ENCODE results near the gene UNKL.

Gene UNKL

DNA sequence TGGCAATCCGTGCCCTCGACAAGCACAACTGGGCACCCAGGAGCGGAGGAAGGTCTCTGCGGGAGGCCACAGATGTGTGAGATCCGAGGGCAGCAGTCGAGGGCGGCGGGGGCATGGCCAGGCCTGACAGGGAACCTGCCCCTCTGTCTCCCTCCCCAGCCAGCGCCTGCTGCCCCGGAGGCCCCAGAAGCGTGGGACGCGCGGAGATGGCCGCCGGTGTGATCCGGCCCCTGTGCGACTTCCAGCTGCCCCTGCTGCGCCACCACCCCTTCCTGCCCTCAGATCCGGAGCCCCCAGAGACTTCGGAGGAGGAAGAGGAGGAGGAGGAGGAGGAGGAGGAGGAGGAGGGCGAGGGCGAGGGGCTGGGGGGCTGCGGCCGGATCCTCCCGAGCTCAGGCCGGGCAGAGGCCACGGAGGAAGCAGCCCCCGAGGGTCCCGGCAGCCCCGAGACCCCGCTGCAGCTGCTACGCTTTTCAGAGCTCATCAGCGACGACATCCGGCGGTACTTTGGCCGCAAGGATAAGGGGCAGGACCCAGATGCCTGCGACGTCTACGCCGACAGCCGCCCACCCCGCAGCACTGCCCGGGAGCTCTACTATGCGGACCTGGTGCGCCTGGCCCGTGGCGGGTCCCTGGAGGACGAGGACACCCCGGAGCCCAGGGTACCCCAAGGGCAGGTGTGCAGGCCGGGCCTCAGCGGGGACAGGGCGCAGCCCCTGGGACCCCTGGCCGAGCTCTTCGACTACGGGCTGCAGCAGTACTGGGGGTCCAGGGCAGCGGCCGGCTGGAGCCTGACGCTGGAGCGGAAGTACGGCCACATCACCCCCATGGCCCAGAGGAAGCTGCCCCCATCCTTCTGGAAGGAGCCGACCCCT lies 18.1 kb upstream of the UNKL start:
- DNase-seq (ENCODE audit: low spot score) = no peak
- no peak for FAIRE-seq

DNA sequence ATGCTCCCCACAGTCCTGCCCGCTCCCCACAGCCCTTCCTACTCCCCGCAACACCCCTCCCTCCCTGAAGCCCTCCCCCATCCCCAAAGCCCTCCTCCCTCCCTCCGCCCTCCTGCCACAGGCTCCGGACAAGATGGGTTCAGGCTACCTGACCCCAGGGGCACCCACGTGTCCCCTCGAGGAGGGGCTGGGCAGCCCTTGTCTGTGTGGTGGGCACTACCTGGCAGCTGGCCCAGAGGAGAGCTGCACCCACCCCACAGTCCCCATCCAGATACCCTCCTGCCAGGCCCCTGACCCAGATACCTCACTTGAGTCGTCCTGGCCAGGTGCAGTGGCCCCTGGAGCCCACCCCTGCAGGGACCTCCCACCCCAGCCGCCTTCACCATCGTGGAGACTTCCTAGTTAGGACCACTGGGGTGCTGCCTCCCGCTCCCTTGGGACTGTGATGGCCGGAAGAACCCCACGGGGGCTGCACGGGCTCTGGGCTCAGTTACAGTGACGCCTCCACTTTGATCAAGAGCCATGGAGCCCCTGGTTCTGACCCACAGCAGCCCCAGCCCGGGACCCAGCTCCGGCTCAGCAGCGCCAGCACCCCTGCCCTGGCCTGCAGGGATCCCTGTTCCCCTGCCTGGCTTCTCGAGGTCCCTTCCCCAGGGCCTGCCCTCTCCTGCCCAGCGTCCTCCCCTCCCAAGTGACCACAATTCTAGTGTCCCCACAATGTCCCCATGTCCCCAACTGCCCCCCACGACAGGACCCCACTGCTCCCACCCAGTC lies 17.2 kb upstream of the UNKL start:
- FAIRE-seq = no peak
- DNase-seq (ENCODE audit: low spot score) = no peak

DNA sequence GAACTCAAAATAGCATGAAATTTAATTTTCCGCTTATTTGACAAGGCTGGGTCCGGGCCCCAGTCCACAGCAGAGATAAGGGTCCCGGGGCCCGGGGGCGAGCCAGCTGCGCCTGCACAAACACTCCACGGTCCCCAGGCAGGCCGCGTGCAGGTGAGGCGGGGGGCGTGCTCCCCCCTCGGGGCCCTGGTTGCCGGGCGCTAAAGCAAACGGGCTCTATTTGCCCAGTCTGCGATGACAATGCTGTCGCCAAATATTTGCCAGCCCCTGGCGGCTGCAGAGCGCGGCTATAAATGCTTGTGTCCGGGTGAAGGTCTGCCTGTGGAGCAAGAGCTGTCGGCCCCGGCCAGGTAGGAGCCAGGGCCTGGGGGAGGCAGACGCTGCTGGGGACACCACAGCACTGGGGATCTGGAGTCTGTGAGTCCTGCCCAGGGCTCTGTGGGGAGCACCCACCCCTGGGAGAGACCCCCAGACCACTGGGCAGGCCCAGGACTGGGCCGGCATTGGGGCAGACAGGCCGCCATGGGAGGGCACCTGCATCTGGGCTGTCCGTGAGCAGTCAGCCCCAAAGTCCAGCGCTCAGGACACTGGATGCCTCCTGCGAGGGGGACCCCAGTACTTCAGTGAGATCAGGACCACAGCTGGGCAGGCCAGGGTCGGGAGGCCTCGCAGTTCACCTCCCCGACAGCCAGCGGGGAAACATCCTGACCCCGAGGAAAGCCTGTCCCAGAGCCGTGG lies 16.4 kb upstream of the UNKL start, which contains the start of gene PERCC1:
PERCC1 (plus strand) TSS at position 320 of the 738 bp plus-strand sequence. CDS start 1,516 bp downstream, outside the sequence.
- DNase-seq (ENCODE audit: low spot score) = no peak
- no peak for FAIRE-seq

DNA sequence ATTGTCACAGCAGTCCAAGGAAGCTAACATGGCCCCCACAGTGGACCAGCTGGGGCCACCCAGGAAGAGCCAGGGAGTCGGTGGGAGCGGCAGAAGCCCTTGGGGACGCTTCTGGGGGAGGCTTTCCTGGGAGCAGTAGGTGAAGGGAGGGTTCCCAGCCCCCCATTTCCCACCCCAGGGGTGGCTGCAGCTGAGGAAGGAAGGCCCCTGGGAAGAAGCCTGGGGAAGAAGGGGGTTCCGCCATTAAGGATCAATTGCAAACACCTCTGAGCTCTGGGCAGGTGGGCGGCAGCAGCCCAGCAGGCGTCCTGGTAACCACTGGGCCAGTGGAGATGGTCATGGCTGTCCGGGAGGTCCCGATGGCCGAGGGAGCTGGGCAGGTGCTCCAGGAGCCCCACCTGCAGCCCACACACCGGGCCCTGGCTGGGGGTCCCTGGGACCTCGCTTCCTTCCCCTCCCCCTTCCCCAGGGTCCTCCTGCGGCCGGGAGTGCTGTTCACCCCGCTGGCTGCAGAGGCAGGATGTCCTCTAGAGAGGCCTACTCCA lies 15.8 kb upstream of the UNKL start:
- FAIRE-seq = no peak
- DNase-seq (ENCODE audit: low spot score) = no peak

DNA sequence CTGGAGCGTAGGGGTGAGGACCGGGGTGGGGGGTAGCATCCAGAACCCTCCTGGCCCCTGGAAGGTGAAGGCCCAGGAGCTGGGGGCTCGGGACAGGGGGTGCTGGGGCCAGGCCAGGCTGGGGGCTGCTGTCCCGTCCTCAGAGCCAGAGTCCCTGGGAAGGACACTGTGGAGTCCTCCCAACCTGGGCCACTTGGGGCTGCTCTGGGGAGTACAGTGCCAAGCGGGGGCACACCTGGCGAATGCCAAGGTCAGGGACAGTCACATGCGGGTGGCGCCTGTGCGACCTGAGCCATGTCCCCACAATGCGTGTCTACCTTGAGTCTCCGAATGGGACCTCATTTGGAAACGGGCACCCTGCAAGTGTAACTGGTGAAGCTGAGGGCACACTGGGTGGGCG lies 15.1 kb upstream of the UNKL start:
- FAIRE-seq (no peak), DNase-seq (ENCODE audit: low spot score) (no peak)

DNA sequence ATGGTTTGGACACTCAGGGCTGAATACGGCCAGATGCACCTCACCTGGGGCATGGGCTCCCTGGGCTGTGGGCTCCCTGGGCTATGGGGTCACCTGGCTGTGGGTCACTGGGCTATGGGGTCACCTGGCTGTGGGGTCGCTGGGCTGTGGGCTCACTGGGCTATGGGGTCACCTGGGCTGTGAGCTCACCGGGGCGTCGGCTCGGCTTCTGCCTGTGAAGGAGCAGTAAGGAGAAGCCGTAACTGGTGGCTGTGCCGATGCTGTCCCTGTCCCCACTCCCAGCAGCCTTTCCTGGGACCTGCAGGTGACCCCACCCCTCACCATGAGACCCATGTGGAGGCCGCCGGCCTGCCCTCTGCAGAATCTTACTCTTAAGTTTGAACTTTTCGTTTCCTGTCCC lies 14.5 kb upstream of the UNKL start:
- FAIRE-seq (no peak), DNase-seq (ENCODE audit: low spot score) (no peak)

DNA sequence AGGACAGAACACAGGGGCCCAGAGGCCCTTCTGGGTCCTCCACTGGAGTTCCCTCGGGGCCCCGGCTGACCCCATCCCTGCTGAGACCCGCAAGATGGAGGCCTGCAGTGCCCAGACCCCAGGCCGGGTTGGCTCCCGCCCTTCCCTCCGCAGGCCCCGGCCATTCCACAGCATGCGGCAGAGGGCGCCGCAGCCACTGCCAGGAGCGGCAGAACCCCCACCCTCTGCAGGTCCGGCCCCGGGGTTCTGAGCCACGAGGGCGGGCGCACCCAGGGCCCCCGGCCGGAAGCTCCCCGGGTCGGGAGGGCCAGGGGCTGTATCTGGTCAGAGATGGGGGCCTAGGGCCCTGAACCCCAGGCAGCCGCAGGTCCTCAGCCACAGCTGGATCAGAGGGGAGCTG lies 14.0 kb upstream of the UNKL start:
- FAIRE-seq (no peak), DNase-seq (ENCODE audit: low spot score) (no peak)

DNA sequence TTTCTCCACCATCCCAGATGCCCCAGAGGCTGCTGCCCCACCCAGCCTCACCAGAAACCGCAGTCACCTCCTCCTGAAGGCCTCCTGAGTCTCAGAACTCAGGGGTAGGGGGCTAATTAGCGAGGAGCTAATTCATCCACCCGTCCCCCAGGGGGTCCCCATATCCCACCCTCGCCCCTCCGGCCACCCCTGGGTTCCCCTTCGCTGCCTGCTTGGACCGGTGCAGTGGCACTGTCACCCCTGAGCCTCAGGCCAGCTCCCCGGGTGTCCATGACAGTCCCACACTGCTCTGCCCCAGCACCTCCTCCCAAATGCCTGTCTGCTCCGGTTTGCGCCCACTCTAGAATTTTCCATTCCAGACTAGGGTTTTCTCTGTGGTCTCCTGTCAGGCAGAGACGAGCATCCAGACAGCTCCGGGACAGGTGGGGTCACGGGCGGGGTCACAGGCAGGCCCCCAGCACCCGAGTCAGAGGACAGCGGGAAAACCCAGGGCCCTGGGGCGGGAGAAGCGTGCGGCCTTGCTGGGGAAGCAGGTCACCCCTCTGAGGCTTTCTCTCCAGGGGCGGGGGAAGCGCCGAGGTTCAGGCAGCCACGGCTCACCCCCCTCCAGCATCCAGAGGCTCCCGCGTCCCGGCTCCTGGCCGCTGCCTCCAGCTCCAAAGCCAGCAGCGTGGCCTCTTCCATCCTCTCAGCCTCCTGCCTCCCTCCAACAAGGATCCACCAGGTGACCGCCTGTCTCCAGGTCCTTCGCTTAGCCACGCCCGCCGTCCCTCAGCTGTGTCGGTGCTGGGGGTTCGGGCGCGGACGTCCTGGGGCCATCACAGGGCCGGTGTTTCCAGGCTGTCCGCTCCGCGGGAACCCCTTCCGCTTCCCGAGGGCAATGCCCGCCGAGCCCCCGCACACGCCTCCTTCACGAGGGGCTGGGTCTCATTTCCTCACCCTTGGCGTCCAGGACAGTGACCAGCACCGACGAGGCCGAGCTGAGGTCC lies 13.3 kb upstream of the UNKL start:
- no peak for DNase-seq (ENCODE audit: low spot score)
- no peak for FAIRE-seq

DNA sequence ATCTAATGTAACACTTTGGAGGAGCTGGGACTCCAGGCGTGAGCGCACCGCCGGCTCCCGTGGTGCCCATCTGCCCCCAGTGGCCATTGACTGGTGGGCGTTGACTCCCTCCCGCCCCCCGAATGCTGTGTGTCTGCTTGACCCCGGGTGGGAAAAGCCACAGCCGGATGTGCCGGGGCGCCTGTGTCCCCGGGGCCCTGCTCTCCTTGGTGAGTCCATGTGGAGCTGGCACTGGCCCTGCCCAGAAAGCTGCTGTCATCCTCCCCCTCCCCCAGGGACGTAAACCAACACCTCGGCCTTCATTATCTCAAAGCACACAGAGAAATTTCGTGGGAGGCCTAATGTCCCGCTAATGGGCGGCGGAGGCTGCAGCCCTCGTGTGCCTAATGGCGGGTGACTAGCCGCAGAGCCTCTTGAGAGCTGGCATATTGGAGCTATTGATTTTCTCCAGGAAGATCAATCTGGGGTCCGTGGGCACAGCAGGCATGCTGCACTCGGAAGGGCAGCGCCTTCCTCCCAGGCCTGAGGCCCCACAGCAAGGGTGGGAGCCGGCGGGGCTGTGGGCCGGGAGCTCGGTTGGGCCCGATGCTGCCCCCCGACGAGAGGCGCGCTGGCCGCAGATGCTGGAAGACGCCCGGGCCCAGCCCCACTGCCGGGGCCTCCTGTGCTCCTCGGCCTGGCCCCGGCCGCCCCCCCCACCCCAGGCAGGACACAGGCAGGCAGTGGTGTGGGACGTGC lies 12.4 kb upstream of the UNKL start:
- no peak for FAIRE-seq
- DNase-seq (ENCODE audit: low spot score) = no peak

DNA sequence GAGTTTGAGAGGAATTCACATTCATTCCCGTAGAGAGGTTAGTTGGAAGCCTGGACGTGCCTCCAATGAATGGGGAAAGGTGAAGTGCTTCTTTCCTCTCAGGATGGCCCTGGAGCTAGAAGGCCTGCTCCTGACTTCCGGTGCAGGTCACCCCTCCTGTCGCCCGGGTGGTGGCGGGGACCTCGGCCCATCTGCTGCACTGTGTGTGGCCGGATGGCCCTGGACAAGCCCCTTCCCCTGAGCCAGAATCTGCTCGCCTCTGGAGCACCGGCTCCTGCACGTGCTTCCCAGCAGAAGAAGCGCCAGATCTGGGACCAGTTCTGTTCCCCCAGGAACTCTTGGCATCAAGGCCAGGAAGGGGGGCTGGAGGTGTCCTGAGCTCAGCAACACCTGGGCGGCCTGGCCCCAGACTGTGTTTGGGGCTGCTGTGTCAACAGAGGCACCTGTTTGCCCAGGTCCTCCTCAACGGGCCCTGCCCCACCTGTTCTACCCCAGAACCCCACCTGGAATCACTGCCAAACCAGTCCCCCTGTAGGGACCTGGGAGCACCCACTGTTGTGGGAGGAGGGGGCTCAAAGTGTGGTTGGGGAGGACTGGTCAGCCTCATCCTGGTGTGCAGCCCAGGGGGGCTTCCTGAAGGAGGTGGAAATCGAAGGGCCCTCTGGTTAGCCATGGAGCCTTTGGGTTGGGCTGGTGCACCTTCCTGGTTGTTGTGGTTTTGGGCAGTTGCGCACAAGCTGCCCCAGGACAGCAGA lies 11.3 kb upstream of the UNKL start:
- DNase-seq (ENCODE audit: low spot score) (no peak), FAIRE-seq (no peak)

DNA sequence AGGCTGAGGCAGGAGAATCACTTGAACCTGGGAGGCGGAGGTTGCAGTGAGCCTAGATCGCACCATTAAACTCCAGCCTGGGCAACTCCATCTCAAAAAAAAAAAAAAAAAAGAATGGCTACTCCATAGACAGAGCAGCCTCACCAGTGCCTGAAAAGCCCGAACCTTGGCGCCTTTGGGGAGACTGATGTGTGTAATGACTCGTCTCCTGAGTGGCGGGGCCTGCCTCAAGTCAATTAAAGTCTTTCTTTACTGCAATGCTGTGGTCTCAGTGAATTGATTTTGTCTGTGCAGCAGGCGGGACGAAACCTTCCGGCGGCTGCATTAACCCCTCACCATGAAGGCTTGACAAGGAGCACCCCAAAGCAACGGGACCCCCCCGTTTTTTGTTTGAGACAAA lies 9.5 kb upstream of the UNKL start:
- FAIRE-seq (no peak), DNase-seq (ENCODE audit: low spot score) (no peak)

DNA sequence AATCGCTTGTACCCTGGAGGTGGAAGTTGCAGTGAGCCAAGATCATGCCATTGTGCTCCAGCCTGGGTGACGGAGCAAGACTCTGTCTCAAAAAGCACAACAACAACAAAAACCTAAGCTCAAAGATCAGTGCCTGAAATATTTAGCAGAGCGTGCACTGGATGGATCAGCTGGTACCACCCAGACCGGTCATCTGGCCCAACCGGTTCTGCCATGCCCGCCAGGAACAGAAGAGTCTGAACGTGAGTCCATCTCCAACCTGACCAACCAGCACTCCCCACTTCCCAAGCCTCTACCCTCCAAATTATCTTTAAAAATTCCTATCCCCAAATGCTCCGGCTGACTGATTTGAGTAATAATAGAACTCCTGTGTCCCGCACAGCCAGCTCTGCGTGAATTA lies 7.6 kb upstream of the UNKL start:
- FAIRE-seq (no peak), DNase-seq (ENCODE audit: low spot score) (no peak)

DNA sequence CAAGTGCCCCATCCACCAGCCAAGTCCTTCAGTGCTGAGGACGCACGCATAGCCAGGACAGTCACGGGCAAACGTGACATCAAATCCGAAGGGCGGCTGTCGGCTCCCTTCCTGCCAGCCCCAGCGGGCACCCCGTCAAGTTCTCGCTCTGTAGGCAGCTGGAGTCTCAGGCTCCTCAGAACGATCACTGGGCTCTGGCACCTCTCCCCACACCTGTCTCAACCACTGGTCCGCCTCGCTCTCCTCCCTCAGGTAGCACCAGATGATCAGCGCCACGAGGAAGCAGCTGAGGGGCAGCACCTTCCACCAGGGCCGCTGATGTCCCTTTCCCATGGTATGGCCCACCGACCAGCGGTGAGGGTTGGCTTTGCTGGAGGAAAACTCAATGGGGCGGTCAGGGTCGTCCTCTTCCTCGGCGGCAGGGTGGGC lies 5.6 kb upstream of the UNKL start:
- DNase-seq (ENCODE audit: low spot score) (no peak), FAIRE-seq (no peak)

DNA sequence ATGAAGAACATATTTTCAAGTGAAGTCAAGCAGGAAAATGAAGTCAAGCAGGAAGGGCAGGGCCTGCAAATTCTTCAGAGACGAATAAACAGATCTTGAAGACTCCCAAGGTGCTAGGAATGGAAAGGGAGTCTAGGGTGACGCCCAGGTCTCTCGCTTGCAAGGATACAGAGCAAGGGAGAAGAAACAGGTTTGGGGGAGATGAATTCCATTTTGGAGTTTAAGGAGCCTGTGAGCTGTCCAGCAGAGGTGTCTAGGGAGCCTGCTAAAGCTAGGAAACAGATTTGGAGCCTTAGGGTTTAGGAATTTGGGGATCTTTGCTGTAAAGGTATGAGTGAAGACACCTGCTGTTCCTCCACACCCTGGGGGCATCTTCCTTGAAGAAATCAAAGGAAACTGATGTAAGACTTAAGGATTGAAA lies 2.0 kb upstream of the UNKL start:
- no peak for FAIRE-seq
- no peak for DNase-seq (ENCODE audit: low spot score)

DNA sequence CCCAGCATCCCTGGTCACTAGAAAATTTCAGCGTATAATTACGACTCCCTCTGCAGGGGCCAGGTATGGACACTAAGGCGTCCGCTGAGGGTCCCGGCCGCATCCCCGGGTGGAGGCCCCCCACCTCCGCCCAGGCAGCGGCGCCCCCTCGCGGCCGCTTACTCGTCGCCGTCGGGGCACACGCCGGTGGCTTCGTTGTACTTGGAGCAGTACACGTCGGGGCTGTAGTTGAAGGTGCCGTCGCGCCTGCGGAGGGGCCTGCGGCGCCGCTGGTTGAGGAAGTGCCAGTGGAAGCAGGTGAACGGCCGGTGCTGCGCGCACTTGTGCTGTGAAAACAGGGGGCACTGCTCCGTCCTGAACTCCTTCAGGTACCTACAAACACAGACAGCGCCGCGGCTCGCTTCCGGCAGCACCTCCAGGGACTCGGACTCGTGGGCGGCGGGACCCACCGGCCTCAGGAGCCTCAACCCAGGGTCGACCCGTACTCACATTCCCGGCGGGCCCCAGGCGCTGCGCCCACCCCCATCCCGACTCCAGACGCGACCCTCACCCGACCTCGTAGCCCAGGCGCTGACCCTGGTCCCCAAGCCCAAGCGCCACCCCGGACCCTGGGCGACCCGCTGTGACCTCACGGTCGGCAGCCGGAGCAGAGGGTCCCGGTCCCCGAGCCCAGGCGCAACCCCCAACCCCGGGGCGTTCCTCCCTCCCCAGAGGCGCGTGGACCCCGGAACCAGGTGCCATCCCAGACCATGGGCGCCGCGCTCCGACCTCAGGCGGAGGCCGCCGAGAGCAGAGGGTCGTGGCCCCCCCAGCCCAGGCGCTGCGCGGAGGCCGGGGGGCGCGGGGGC lies 596 bp downstream of the UNKL start:
- FAIRE-seq = no peak
- DNase-seq (ENCODE audit: low spot score) = no peak

DNA sequence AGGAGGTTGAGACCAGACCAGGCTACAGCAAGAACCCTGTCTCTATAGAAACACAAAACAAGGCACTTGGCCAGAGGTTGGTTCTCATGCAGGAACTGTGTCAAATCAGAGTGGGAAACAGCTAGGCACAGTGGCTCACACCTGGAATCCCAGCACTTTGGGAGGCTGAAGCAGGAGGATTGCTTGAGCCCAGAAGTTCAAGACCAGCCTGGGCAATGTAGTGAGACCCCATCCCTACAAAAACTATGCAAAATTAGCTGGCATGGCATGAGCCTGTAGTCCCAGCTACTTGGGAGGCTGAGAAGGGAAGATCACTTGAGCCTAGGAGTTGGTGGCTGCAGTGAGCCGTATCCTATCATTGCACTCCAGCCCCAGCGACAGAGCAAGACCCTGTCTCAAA lies 1.7 kb downstream of the UNKL start:
- DNase-seq (ENCODE audit: low spot score) (no peak), FAIRE-seq (no peak)

DNA sequence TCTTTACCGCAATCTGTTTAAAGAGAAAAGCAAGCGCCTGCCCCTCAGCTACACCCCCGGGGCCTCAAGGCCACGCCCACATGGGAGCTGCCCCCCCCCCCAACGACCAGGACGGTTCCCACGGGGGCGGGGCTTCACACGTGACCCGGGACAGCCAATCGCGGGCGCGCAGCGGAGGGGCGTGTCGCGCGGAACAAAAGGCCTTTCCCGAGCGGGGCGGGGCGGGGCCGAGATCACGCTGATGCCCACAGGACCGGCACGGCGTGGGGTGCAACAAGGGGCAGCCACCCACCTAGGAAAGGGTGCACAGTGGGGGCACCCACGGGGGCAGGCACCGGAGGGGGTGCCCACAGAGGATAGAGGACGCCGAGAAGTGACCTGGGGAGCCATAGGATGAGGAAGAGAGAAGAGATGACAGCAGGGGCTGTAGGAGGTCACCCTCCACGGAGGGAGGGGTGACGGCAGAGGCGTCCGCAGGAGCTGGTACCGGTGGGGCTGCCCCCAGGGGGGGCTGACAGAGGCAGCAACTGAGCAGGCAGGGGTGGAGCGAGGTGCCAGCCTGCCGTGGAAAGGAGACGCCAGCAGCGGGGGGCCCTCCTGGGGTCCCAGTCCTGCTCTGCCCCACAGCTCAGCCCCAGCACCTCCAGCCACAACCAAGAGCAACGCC lies 6.2 kb downstream of the UNKL start:
- FAIRE-seq (no peak), DNase-seq (ENCODE audit: low spot score) (peak; percentile 58)
